WI38 (cell line): Measurements from ENCODE around the gene RASSF7.

Experiments used
- H3K4me3 ChIP-seq: 2 replicates; pipeline ENCODE4 v1.5.1; 2011; ENCODE audit warnings: low read depth, mild to moderate bottlenecking, control low read depth, low read length
- TF ChIP-seq, protein P1 (sequence below): IDR thresholded peaks from 2 replicates; pipeline ENCODE4 v1.5.1; 2012; ENCODE audit warnings: low read depth, mild to moderate bottlenecking, control low read depth, low read length

RASSF7 gene

DNA sequence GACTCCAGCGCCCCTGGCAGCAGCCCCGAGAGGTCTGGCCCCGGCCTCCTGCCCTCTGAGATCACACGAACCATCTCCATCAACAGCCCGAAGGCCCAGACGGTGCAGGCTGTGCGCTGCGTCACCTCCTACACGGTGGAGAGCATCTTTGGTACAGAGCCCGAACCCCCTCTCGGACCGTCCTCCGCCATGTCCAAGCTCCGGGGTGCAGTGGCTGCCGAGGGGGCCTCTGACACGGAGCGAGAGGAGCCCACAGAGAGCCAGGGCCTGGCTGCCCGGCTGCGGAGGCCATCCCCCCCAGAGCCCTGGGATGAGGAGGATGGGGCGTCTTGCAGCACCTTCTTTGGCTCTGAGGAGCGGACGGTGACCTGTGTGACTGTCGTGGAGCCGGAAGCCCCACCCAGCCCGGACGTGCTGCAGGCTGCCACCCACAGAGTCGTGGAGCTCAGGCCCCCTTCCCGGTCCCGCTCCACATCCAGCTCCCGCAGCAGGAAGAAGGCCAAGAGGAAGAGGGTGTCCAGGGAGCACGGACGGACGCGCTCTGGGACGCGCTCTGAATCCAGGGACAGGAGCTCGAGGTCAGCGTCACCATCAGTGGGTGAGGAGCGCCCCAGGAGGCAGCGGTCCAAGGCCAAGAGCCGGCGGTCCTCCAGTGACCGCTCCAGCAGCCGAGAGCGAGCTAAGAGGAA lies 47.3 kb downstream of the RASSF7 start:
- TF ChIP-seq, protein P1, sequence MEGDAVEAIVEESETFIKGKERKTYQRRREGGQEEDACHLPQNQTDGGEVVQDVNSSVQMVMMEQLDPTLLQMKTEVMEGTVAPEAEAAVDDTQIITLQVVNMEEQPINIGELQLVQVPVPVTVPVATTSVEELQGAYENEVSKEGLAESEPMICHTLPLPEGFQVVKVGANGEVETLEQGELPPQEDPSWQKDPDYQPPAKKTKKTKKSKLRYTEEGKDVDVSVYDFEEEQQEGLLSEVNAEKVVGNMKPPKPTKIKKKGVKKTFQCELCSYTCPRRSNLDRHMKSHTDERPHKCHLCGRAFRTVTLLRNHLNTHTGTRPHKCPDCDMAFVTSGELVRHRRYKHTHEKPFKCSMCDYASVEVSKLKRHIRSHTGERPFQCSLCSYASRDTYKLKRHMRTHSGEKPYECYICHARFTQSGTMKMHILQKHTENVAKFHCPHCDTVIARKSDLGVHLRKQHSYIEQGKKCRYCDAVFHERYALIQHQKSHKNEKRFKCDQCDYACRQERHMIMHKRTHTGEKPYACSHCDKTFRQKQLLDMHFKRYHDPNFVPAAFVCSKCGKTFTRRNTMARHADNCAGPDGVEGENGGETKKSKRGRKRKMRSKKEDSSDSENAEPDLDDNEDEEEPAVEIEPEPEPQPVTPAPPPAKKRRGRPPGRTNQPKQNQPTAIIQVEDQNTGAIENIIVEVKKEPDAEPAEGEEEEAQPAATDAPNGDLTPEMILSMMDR, result no peak
- H3K4me3 ChIP-seq, result no peak overlapping the region

DNA sequence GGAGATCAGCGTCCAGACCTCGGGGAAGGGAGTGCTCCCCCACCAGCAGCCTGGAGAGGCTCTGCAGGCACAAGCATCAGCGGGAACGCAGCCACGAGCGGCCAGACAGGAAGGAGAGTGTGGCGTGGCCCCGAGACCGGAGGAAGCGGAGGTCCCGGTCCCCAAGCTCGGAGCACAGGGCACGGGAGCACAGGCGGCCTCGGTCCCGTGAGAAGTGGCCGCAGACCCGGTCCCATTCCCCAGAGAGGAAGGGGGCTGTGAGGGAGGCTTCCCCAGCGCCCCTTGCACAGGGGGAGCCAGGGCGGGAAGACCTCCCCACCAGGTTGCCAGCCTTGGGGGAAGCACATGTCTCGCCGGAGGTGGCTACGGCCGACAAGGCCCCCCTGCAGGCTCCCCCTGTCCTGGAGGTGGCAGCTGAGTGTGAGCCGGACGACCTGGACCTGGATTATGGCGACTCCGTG lies 48.1 kb downstream of the RASSF7 start:
- TF ChIP-seq, protein P1, result no peak
- H3K4me3 ChIP-seq, result no peak overlapping the region

DNA sequence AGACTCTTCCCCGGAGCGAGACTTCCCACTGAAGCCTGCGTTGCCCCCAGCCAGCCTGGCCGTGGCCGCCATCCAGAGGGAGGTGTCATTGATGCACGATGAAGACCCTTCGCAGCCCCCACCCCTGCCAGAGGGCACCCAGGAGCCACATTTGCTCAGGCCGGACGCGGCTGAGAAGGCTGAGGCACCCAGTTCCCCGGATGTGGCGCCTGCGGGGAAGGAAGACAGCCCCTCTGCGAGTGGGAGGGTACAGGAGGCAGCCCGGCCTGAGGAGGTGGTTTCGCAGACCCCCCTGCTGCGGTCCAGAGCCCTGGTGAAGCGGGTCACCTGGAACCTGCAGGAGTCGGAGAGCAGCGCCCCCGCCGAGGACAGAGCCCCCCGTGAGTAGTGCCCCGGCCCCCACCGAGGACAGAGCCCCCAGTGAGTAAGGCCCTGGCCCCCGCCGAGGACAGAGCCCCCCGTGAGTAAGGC lies 48.6 kb downstream of the RASSF7 start:
- H3K4me3 ChIP-seq, result no peak overlapping the region
- TF ChIP-seq, protein P1, result no peak

DNA sequence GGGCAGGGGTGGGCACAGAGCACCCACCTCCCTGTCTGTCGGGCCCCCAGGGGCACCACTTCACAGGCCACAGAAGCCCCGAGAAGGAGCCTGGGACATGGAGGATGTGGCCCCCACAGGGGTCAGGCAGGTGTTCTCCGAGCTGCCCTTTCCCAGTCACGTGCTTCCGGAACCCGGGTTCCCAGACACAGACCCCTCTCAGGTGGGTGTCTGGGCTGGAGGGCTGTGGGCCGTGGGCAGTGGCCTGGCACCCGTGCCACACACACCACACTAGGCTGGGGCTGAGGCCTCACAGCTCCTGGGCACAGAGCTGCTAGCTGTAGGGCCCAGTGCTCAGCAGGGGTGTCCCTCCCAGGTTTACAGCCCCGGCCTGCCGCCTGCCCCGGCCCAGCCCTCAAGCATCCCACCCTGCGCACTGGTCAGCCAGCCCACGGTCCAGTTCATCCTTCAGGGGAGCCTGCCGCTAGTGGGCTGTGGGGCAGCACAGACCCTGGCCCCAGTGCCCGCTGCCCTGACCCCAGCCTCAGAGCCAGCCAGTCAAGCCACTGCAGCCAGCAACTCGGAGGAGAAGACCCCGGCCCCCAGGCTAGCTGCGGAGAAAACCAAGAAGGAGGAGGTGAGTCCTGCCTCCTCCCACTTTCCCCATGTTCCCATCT lies 49.5 kb downstream of the RASSF7 start:
- TF ChIP-seq, protein P1, result no peak

DNA sequence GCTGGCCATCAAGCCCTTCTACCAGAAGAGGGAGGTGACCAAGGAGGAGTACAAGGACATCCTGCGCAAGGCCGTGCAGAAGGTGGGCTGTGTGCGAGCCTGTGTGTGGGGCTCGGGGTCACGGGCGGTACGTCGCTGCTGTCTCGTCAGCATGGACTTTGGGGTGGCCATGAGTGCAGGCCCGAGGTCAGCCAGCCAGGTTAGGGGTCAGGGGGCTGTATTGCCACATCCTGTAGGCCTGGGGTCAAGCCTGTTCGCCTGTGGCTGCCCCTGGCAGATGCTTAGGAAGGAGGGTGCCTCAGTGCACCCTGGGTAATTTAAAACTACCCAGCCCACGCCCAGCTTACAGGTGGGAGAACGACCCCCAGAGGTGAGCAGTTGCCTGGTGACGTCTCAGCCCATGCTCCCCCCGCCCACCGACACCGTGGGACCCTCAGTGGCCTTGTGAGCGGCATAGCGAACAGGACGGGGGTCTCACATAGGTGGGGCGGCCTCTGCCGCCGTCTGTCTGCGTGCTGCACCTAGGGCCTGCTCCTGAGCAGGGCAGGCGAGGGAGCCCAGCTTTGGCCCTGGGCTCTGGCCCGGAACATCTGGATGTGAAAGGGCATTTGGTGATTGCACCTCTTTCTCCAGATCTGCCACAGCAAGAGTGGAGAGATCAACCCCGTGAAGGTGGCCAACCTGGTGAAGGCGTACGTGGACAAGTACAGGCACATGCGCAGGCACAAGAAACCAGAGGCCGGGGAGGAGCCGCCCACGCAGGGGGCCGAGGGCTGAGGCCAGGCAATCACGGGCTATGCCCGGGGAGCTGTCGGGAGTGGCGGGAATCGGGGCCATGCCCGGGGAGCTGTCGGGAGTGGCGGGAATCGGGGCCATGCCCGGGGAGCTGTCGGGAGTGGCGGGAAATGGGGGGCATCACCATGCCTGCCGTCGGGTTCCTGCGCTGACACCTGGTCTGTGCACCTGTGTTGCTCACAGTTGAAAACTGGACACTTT lies 50.5 kb downstream of the RASSF7 start:
- TF ChIP-seq, protein P1, result no peak
- no peak overlapping the region for H3K4me3 ChIP-seq

More for the DNA sequence above, 49.5 kb downstream of the RASSF7 start:
- no peak overlapping the region for H3K4me3 ChIP-seq

DNA sequence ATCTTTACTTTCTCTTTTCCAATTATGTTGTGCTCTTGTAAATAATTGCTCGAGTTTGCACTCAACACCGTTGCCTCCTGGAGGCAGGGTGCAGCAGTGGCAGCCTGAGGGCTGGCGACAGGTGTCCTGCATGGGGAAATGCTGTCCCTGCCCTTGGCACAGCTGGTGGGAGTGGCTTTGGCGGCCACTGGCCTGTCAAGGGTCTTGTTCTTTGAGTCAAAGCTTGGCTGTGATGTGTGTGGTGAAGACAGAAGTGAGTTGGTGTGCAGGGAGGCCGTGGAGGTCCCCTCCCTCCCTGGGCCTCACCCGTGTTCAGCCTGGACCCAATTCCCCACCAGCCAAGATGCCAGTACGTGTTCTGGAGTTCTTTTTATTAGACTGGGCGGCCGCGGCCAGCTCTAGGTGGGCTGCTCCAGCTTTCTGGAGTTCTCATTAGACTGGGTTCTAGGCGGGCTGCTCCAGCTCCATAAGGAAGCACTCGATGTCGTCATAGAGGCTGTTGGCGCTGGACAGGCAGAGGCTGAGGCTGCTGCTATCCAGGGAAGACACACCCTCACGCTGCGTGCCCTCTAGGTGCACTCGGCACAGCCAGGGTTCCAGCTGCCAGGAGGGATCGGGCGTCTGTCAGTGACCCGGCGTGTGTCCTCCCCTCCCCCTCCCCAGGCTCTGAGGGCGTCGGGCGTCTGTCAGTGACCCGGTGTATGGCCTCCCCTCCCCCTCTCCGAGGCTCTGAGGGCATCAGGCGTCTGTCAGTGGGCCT lies 51.6 kb downstream of the RASSF7 start:
- TF ChIP-seq, protein P1, result no peak
- H3K4me3 ChIP-seq, result no peak overlapping the region
